A549 (cell line): ENCODE measurements around the gene OSBPL2.

Experiments
- FOXS1 ChIP-seq: fragments of 250-450 bp; sonication (Bioruptor Pico); IDR thresholded peaks from 2 replicates; pipeline ENCODE4 v1.5.0; 2020; ENCODE audit warnings: mild to moderate bottlenecking, moderate library complexity
- MYC ChIP-seq: IDR thresholded peaks from 2 replicates; pipeline ENCODE4 v1.6.1; 2012; ENCODE audit warnings: mild to moderate bottlenecking, inconsistent platforms, low read length, improper control_type of control experiment, borderline replicate concordance
- POLR2A ChIP-seq: IDR thresholded peaks from 2 replicates; pipeline ENCODE4 v1.6.1; 2012; ENCODE audit warnings: mild to moderate bottlenecking, low read length
- POLR2AphosphoS2 ChIP-seq: conservative IDR thresholded peaks from 2 replicates; pipeline ENCODE4 v1.6.1; 2012; ENCODE audit warnings: low read length, improper control_type of control experiment, inconsistent platforms
- RFX5 ChIP-seq: fragments of 450-650 bp; IDR thresholded peaks from 2 replicates; pipeline ENCODE4 v1.7.1; 2014; ENCODE audit warnings: antibody characterized with exemption, mild to moderate bottlenecking, moderate library complexity
- TF ChIP-seq, protein P1 (sequence below): fragments of >200 bp; sonication (Bioruptor Twin); formaldehyde crosslinking; IDR thresholded peaks from 3 replicates; pipeline ENCODE4 v1.5.1; 2016
- TF ChIP-seq, protein P2 (sequence below): fragments of 200-600 bp; sonication (generic); IDR thresholded peaks from 2 replicates; pipeline ENCODE4 v1.6.1; 2016; ENCODE audit warnings: antibody characterized with exemption, mild to moderate bottlenecking, moderate library complexity

DNA sequence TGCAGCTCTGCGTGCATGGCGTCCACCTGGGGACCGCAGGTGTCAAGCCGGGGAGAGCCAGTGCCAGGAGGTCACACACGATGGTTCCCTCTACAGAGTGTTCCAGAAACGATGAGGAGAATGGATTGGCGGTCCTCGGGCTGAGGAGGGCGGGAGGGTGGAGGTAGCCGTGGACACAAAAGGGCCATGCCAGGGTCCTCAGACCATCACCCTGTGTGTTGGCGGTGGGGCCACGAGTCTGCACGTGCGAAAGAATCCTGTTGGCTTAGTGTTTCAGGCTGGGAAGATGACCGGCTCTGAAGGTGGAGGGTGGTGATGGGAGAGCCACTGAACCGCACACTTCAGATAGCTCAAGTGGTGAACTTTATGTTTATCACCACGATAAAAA is 31.9 kb upstream of the OSBPL2 start:
- TF ChIP-seq, protein P1, sequence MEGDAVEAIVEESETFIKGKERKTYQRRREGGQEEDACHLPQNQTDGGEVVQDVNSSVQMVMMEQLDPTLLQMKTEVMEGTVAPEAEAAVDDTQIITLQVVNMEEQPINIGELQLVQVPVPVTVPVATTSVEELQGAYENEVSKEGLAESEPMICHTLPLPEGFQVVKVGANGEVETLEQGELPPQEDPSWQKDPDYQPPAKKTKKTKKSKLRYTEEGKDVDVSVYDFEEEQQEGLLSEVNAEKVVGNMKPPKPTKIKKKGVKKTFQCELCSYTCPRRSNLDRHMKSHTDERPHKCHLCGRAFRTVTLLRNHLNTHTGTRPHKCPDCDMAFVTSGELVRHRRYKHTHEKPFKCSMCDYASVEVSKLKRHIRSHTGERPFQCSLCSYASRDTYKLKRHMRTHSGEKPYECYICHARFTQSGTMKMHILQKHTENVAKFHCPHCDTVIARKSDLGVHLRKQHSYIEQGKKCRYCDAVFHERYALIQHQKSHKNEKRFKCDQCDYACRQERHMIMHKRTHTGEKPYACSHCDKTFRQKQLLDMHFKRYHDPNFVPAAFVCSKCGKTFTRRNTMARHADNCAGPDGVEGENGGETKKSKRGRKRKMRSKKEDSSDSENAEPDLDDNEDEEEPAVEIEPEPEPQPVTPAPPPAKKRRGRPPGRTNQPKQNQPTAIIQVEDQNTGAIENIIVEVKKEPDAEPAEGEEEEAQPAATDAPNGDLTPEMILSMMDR: no peak
- TF ChIP-seq RFX5 (no peak), POLR2A (no peak), MYC (no peak), FOXS1 (no peak), POLR2AphosphoS2 (no peak)
- TF ChIP-seq, protein P2, sequence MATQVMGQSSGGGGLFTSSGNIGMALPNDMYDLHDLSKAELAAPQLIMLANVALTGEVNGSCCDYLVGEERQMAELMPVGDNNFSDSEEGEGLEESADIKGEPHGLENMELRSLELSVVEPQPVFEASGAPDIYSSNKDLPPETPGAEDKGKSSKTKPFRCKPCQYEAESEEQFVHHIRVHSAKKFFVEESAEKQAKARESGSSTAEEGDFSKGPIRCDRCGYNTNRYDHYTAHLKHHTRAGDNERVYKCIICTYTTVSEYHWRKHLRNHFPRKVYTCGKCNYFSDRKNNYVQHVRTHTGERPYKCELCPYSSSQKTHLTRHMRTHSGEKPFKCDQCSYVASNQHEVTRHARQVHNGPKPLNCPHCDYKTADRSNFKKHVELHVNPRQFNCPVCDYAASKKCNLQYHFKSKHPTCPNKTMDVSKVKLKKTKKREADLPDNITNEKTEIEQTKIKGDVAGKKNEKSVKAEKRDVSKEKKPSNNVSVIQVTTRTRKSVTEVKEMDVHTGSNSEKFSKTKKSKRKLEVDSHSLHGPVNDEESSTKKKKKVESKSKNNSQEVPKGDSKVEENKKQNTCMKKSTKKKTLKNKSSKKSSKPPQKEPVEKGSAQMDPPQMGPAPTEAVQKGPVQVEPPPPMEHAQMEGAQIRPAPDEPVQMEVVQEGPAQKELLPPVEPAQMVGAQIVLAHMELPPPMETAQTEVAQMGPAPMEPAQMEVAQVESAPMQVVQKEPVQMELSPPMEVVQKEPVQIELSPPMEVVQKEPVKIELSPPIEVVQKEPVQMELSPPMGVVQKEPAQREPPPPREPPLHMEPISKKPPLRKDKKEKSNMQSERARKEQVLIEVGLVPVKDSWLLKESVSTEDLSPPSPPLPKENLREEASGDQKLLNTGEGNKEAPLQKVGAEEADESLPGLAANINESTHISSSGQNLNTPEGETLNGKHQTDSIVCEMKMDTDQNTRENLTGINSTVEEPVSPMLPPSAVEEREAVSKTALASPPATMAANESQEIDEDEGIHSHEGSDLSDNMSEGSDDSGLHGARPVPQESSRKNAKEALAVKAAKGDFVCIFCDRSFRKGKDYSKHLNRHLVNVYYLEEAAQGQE: no peak
